Right lobe of liver (tissue), 4 donors: ENCODE data around the gene AHSP.

ENCODE experiments used
- CTCF ChIP-seq, 4 donors: fragments of 200-600 bp in 3 of 4; fragments of 450-650 bp in 1 of 4; IDR thresholded peaks; one replicate each; pipeline versions ENCODE4 v1.5.1 to v1.8.0; 2016 to 2022; ENCODE audit warnings: antibody characterized with exemption in 4 of 4, mild to moderate bottlenecking in 2 of 4
- POLR2A ChIP-seq: fragments of 450-650 bp; IDR thresholded peaks from one replicate; pipeline ENCODE4 v1.6.1; 2017; ENCODE audit warnings: antibody characterized with exemption, mild to moderate bottlenecking
- donor health status: DM: no; HTN: no; CAD: no.
- donor health status: DM: no; HTN: no; CAD: no.
- donor health status: DM: no; HTN: yes; CAD: no.

- TF ChIP-seq CTCF (IDR thresholded peaks at IDR 0.05) = no peak
- no peak for TF ChIP-seq POLR2A
Measured at GRCh38 chr16:31525113-31525512, 2.6 kb upstream of the AHSP start.
